Lung microvascular endothelial cell (primary cell): Measurements from ENCODE around the gene CSGALNACT2. TPM values are rescaled to one million over a fixed set of nuclear protein-coding genes. Genes with fewer than 3 reads are reported as not detected.
"Not testable (repeated sequence)": the region's sequence is repeated elsewhere in the genome, so short reads cannot be mapped to it uniquely, and the experiment has no call there.

Experiments
- DNase-seq, 2 donors: peaks; one replicate each; pipeline versions ENCODE4 v3.0.0 to v3.0.0-alpha.2; 2010; ENCODE audit warnings: low read depth in 2 of 2
- total RNA-seq: library from RNA; depleted of rRNA; stranded (reverse); fragments of >200 nt; gene quantifications from 2 replicates; pipeline ENCODE4 v1.2.1, GENCODE V29; 2014

The CSGALNACT2 gene, protein sequence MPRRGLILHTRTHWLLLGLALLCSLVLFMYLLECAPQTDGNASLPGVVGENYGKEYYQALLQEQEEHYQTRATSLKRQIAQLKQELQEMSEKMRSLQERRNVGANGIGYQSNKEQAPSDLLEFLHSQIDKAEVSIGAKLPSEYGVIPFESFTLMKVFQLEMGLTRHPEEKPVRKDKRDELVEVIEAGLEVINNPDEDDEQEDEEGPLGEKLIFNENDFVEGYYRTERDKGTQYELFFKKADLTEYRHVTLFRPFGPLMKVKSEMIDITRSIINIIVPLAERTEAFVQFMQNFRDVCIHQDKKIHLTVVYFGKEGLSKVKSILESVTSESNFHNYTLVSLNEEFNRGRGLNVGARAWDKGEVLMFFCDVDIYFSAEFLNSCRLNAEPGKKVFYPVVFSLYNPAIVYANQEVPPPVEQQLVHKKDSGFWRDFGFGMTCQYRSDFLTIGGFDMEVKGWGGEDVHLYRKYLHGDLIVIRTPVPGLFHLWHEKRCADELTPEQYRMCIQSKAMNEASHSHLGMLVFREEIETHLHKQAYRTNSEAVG
- 5.9 and 9.1 TPM in 2 replicates for total RNA-seq

DNA sequence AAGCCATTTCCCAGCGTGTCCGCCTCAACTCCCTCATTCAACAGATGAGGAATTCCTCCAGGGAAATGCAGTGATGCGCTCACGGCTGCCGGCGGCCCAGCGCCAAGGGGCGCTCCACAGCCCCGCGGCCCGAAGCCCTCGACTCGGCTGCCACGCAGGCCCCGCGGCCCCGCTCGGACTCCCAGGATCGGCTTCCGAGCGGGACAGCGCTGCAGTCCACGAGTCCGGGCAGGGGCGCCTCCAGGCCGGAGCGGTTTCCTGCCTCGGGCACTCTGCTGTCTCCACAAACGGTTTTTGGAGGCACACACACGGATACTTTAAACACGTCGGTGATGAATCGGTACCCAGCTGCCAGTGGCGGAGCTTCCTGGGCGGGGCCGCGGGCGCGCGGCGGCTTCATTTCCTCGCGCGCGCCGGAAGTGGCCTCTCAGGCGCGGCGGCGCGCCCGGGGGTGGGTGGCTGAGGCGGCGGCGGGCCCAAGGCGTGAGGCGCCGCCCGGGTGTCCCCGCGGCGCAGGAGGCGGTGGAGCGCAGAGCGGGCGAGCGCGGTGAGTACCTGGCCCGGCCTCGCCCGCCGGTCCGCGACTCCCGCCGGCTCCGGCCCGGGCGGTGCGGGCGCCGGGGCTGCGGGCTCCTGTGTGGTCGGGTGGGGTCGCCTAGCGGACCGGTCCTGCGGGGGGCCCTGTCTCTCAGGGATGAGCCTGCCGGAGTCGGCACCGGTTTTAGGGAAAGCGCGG lies at the start of gene CSGALNACT2:
CSGALNACT2 (plus strand) TSS at position 425 of the 736 bp plus-strand sequence. CDS start 16,705 bp downstream, outside the sequence.
- peak; percentile 69 to 86 for DNase-seq

DNA sequence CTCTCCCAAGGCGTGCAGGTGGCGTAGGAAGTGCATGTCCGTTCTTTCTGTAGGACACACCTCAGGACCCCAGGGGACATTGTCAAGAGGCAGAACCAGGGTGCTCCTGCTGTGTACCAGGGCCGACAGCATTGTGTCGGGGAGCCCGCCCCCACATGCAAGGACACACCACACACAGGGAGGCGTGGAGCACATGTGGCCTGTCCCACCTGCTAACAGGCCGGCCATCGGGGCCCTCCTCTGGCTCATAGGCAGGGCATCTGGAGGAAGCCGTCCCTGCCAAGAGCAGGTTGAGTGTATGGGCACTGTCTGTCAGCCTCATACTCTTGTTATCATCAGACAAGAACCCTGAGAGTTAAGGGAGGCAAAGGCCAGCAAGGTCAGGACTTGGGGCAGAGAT lies 48.7 kb upstream of the CSGALNACT2 start:
- no peak for DNase-seq

DNA sequence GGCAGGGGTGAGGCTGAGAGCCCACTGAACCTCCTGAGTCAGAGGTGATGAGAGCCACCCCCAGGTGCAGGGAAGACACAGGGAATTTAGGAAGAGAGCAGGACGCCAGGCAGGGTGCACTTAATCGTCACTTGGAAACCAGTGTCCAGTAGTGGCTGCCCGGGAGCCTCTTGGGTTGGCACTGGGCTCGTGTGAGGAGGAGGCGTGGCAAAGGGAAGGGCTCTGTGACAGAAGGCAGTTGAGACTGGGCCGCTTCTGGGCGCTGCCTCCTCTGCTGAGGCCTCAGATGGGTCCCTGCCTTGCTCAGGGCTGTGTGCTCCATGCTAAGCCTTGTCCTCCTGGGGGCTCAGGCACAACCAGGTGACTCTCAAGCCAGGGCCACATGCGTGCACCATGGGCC lies 48.1 kb upstream of the CSGALNACT2 start:
- DNase-seq, result no peak

DNA sequence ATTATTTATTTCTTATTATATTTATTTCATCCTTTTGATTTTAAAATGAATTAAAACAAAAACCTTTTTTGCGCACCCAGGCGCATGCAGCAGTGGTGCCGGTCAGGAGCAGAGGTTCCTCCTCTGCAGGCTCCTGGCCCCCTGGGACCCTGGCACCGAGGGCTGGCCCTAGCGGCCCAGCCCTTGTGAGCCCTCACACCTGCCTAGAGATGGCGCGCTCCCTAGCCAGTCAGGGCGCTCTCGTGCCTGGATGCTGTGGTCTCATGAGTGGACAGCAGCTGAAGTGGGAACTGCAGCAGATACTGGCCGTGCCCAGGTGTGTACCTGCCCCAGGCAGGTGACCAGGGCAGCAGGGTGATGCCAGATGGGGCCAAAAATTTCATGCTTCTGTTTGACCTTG lies 47.6 kb upstream of the CSGALNACT2 start:
- DNase-seq, result no peak

DNA sequence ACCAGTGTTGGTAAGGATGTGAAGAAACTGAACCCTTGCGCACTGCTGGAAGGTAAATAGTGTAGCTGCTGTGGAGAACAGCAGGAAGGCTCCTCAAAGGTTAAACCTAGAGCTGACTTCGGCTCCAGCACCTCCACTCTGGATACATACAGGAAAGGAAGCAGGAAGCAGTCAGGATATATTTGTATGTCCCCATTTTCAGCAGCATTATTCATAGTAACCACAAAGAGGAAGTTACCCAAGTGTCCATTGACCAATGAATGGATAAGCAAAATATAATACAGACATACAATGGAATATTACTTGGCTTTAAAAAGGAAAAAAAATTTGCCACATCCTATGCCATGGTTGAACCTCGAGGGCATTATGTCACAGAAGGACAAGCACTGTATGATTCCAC lies 46.4 kb upstream of the CSGALNACT2 start:
- DNase-seq, result peak in 1 of 2 donors; percentile 20

DNA sequence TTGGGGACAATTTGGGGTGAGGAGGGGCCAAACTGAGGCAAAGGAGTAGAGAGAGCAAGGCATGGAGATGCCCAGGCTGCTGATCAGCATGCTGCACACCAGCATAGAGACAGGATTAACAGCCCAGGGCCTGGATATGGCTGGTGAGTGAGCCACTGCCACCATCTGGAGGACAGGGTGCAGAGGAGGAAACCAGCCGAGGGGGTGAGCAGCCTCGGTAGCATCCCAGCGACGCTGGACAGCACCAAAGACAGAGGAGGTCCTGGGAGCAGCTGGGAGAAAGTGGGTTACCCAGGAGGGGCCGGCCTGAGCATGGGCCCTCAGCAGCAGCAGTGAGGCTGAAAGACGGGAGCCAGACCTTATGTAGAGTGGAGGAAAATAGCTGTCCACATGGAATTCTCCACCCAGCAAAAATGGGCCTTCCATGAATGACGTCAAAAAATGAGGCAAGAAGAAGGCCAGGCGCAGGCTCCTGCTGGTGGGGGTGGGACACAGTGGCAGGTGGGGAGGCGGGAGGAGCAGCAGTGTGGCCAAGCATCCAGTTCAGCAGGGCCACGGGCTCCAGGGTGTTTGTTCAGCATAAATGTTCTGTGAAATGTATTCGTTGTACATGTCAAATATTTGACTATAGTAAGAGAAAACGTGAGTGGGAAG lies 44.7 kb upstream of the CSGALNACT2 start:
- peak in 1 of 2 donors; percentile 11 for DNase-seq

DNA sequence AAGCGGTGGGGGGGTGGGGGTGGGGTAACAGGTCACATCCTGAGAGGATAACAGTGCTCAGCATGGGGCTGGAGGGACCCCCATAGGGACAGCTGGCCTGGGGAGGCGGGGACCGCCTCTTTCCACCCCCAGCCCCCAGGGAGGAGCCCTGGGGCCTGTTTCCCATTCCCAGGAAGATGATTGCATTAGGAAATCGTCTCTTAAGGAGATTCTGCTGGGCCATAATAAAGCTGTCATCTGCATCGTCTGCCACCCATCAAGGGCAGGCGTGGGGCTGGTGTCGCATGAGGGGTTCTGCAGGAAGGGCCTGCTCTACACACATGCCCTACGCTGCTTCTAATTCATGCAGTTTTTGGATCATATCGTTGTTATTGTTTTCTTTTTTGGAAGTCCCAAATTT lies 44.2 kb upstream of the CSGALNACT2 start:
- DNase-seq, result no peak

DNA sequence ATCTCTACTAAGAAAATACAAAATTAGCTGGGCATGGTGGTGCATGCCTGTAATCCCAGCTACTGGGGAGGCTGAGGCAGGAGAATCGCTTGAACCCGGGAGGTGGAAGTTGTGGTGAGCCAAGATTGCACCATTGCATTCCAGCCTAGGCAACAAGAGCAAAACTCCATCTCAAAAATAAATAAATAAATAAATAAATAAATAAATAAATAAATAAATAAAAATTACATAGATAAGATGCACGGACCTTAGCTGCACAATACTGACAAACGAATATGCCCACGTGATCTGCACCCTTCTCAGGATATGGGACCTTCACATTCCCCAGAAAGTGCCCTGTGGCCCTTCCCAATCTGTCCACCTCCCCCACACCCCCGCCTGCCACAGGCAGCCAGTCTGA lies 38.9 kb upstream of the CSGALNACT2 start:
- DNase-seq, result not testable (repeated sequence)

DNA sequence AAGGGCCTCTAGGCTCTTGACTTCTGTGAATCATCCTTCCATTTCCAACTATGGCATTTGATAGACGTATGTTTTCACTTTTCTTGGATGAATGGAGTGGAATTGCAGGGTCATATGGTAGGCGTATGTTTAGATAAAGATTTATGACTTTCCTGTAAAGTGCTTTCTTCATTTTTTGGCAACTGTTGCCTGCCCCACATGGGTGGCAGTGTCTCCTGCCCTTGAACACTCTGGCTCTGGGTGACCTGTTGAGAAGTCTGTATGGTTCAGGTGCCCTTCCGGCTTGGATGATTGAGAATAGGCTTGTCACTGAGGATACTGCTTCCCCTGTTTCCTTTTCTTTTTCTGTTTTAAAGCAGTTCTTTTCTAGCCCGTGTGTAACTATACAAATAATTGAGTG lies 38.3 kb upstream of the CSGALNACT2 start:
- DNase-seq, result no peak

DNA sequence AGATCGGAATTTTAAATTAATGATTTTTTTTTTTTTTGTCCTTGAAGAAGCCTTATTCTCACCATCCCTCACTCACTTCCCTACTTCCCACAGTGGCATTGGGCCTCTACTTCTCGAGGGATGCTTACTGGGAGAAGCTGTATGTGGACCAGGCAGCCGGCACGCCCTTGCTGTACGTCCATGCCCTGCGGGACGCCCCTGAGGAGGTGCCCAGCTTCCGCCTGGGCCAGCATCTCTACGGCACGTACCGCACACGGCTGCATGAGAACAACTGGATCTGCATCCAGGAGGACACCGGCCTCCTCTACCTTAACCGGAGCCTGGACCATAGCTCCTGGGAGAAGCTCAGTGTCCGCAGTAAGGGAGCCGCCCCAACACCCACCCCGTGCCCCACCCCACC lies 37.9 kb upstream of the CSGALNACT2 start:
- no peak for DNase-seq

DNA sequence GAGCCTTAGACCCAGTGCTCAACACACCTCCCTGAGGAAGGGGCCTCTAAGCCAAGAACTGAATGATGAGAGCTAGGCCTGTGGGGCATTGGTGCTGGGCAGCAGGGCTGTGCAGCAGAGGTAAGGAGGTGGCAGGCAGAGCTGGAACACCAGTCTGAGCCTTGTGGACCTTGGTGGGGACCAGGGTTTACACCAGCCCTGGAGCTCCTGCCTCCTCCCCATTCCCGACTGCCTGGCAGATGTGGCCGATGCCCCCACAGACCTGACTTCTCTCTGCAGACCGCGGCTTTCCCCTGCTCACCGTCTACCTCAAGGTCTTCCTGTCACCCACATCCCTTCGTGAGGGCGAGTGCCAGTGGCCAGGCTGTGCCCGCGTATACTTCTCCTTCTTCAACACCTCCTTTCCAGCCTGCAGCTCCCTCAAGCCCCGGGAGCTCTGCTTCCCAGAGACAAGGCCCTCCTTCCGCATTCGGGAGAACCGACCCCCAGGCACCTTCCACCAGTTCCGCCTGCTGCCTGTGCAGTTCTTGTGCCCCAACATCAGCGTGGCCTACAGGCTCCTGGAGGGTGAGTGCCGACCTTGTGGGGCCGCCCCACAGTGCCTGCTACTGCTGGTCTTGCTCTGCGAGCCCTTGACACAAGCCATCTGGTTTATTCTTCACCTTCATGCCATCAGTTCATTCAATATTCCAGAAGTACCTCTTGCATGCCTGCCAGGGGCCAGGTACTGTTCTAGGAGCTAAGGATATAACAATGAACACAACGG lies 36.0 kb upstream of the CSGALNACT2 start:
- no peak for DNase-seq

DNA sequence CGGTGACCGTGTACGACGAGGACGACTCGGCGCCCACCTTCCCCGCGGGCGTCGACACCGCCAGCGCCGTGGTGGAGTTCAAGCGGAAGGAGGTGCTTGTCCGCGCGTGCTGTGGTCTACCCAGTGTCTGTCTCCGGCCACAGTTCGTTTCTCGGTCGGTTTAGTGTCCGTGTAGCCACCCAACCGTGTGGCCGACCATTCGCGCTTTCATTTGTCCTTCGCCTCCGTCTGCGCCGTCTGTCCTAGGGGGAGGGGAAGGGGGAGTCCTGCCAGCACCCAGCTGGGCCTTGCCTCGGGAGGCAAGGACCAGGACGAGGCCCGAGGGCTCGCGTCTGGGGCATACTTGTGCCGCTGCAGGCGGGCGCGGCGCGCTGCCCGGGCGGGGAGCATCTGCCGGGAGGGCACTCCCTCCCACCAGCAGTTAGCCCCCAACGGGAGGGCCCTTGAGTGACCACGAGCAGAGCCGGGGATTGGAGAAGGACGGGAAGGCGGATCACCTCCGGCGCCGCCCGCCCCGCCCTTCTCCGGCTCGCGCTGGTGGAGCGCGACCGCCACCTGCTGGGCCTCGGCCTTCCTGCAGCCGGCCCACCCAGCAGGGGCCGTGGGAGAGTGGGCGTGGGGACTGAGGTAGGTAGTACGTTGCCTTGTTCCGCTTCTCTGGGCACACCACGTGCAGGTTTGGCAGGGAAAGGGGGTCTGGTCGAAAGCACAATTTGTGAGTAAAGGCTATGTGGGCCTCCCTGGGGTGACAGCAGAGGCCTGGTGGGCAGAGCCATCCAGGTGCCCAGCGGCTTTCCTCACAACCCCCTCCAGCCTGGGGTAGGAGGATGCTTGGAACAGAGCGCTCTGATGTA lies 32.9 kb upstream of the CSGALNACT2 start:
- peak; percentile 63 to 67 for DNase-seq

DNA sequence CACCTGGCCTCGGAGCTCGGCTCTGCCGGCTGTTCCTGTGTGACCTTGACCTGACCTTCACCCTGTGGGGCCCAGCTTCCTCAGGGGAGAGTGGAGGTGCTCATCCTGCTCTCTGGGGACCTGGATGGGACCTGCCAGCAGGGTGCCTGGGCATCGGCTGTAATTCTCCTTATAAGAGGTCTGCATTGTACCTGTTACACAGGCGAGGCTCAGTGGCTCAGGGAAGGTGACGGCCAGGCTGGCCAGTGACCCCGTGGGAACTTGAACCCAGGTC lies 32.4 kb upstream of the CSGALNACT2 start:
- DNase-seq, result no peak

DNA sequence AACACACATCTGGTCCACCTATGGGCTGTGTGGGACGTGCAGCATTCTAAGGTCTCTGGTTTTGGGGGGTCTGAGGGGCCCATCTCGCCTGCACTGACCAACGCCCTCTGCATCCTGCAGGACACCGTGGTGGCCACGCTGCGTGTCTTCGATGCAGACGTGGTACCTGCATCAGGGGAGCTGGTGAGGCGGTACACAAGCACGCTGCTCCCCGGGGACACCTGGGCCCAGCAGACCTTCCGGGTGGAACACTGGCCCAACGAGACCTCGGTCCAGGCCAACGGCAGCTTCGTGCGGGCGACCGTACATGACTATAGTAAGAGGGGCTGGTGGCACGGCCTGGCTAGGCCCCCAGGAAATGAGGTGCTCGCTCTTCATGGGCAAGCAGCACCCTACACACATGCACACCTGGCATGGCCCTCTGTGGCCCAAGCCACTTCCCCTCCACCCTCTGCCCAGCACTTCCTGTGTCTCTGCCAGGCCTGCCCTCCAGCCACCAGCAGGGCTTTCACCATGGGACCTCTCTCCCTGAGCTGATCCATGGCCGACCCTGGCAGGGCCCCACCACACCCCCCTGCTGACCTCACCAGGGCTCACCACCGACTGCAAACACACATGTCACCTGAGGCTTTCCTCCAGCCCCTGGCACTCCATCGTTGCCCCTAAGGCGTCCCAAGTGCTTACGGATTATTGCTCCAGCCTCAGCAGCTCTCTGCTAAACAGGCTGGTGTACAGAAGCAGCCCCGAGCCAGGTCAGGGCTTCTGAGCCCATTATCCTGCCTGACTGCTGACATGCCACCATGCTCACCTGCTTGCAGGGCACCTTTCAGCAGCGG lies 31.8 kb upstream of the CSGALNACT2 start:
- no peak for DNase-seq

DNA sequence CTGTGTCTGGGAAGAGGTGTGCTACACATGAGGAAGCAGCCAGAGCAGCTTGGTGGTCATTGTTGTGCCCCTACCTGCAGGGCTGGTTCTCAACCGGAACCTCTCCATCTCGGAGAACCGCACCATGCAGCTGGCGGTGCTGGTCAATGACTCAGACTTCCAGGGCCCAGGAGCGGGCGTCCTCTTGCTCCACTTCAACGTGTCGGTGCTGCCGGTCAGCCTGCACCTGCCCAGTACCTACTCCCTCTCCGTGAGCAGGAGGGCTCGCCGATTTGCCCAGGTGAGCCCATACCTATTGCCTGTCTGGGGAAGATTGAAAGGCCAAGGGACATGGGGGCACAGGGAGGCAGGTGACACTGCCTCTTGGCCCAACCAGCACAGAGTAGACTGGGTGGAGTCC lies 29.3 kb upstream of the CSGALNACT2 start:
- no peak for DNase-seq

DNA sequence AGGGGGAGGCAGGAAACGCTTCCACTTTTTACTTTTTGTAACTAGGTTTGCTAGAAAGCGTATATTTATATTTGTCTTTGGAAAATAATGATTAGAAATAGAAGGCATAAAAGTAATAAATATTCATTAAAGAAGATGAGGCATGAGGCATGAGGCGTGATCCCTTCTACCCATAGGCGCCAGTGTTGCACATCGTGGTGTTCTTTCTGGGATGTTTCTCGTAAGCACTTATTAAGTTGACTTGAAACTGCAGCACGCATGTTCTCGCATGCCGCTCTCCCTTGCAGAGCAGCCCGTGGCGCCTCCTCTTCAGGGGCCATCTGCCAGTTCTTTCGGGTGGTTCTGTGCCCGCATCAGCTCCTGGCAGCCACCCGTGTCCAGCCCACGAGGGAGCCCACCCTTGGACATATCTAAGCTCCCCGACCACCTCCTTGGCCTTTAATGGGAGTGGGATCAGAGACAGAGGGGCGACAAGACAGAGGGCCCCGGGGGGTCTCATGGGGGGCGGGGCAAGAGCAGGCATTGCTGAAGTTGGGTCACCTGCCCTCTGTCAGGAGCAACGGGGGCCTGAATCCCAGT lies 28.5 kb upstream of the CSGALNACT2 start:
- DNase-seq, result no peak

DNA sequence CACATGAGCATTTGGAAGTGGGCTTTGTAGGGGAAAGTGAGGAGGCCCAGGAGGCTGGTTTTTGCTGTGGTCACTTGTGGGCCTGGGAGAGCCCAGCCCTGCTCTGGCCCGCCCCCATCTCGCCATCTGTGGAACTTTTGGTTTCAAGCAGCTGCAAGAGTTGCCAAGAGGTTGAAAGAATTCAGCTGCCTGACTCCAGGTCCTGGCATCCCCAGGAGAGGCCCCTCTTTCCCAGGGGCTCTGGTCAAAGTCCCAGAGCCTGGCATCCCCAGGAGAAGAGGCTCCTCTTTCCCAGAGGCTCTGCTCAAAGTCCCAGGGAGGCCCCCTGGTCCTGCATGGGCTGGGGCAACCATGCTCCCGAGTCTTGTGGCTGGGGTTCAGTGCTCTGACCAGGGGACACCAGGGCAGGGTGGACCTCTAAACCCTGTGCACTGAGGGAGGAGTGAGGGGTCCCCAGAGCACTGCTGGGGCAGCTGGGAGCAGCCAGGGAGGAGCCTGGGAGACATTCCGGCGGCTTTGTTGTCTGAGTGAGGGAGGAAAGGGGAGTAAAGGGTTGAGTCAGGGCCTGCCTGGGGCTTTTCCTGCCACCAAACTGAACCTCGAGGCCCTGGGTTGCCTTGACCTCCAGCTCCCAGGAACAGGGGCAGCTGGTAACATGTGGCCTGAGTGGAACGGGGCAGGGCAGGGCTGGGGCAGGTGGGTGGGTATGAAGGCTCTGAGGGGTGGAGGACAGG lies 27.7 kb upstream of the CSGALNACT2 start:
- DNase-seq, result no peak

DNA sequence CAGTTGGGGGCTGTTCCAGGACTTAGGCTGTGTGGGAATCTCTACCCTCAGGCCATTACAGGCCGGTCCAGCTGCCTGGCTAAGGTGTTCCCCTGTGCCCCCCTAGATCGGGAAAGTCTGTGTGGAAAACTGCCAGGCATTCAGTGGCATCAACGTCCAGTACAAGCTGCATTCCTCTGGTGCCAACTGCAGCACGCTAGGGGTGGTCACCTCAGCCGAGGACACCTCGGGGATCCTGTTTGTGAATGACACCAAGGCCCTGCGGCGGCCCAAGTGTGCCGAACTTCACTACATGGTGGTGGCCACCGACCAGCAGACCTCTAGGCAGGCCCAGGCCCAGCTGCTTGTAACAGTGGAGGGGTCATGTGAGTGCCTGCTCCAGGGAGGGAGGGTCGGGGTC lies 27.1 kb upstream of the CSGALNACT2 start:
- DNase-seq, result no peak
